ENCODE data around the gene RAI1.

Gene RAI1

GRCh38 chr17:17716837-17717523, 35.7 kb downstream of the RAI1 start:
- no peak for TF ChIP-seq FOXP2 (optimal IDR thresholded peaks at IDR 0.05; ENCODE audit: borderline replicate concordance, extremely low read depth, extremely low read length, insufficient read depth)
- no peak for TF ChIP-seq REST (IDR thresholded peaks at IDR 0.05; ENCODE audit: insufficient read depth in 1 of 2, low read depth in 2 of 2, low read length in 2 of 2)
- TF ChIP-seq TAF1 (IDR thresholded peaks at IDR 0.05; ENCODE audit: borderline replicate concordance, insufficient read depth, low read length), result no peak
- TF ChIP-seq SIN3A (IDR thresholded peaks at IDR 0.05; ENCODE audit: borderline replicate concordance, insufficient read depth, low read length), result no peak
- TF ChIP-seq POLR2AphosphoS5 (IDR thresholded peaks at IDR 0.05; ENCODE audit: low read depth, low read length), result no peak

- no peak for TF ChIP-seq TAF1 (IDR thresholded peaks at IDR 0.05; ENCODE audit: borderline replicate concordance, insufficient read depth, low read length)
These were observed 37.0 kb downstream of the RAI1 start for GRCh38 chr17:17718251-17718650.

GRCh38 chr17:17719199-17719940, 38.1 kb downstream of the RAI1 start:
- TF ChIP-seq POLR2AphosphoS5 (IDR thresholded peaks at IDR 0.05; ENCODE audit: low read depth, low read length) (no peak), TAF1 (IDR thresholded peaks at IDR 0.05; ENCODE audit: borderline replicate concordance, insufficient read depth, low read length) (no peak)

DNA sequence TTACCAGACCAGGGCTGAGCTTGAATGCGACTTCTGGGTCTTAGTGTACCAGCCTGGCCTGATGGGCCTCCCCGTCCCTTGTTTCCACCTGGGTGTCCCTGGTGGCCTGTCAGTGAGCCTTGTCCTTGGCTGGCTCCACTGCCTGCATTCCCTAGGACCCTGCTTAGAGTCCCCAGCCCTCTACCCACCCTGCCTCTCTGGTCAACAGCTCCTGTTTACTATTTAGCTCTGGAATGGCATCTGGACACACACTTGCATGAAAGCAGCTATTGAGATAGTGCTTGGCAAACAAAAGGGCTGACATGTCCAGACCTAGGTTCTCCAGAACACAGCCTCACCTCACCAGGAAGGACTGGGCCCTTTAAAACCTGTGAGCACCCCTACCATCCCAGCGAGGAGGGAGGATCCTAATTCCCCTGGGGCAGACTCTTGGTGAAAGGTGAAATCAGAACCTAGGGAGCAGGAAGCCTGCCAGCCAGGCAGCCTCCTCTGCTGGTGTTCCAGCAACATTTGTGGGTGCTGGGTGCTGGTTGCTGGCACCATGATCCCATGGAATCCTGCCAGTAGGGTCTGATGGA, 38.8 kb downstream of the RAI1 start:
- TF ChIP-seq TAF1 (IDR thresholded peaks at IDR 0.05; ENCODE audit: borderline replicate concordance, insufficient read depth, low read length) (no peak), SIN3A (IDR thresholded peaks at IDR 0.05; ENCODE audit: borderline replicate concordance, insufficient read depth, low read length) (no peak), FOXP2 (optimal IDR thresholded peaks at IDR 0.05; ENCODE audit: borderline replicate concordance, extremely low read depth, extremely low read length, insufficient read depth) (no peak), REST (IDR thresholded peaks at IDR 0.05; ENCODE audit: insufficient read depth in 1 of 2, low read depth in 2 of 2, low read length in 2 of 2) (no peak), POLR2AphosphoS5 (IDR thresholded peaks at IDR 0.05; ENCODE audit: low read depth, low read length) (no peak)

GRCh38 chr17:17721140-17721668, 39.9 kb downstream of the RAI1 start:
- TF ChIP-seq FOXP2 (optimal IDR thresholded peaks at IDR 0.05; ENCODE audit: borderline replicate concordance, extremely low read depth, extremely low read length, insufficient read depth) (no peak), SIN3A (IDR thresholded peaks at IDR 0.05; ENCODE audit: borderline replicate concordance, insufficient read depth, low read length) (no peak), POLR2AphosphoS5 (IDR thresholded peaks at IDR 0.05; ENCODE audit: low read depth, low read length) (no peak), REST (IDR thresholded peaks at IDR 0.05; ENCODE audit: insufficient read depth in 1 of 2, low read depth in 2 of 2, low read length in 2 of 2) (no peak), TAF1 (IDR thresholded peaks at IDR 0.05; ENCODE audit: borderline replicate concordance, insufficient read depth, low read length) (no peak)

Measured in PFSK-1 (cell line).